ENCODE measurements around the gene RBMX.

RBMX gene

DNA sequence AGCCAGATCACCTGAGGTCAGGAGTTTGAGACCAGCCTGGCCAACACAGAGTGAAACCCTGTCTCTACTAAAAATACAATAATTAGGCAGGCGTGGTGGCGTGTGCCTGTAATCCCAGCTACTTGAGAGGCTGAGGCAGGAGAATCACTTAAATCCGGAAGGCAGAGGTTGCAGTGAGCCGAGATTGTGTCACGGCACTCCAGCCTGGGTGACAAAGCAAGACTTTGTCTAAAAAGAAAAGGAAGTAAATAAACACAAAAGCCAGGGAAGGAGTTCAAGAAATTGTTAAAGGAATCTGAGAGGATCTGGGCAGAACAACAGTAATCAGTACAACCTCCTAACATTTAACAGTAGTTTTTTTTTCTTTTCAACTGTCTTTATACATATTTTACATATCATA is 51.1 kb downstream of the RBMX start:
- no peak for TF ChIP-seq CTCF (IDR thresholded peaks at IDR 0.05; ENCODE audit: control insufficient read depth, extremely low read depth, insufficient read depth)
- no peak overlapping the region for H3K4me3 ChIP-seq (ENCODE audit: low read depth, low read length)
- DNase-seq (ENCODE audit: low read depth) = no peak

GRCh38 chrX:136828830-136829229 is 51.7 kb downstream of the RBMX start:
- DNase-seq (ENCODE audit: low read depth) = no peak
- H3K4me3 ChIP-seq (ENCODE audit: low read depth, low read length) = no peak overlapping the region
- no peak for TF ChIP-seq CTCF (IDR thresholded peaks at IDR 0.05; ENCODE audit: control insufficient read depth, extremely low read depth, insufficient read depth)

GRCh38 chrX:136827026-136827425 is 53.5 kb downstream of the RBMX start:
- no peak for DNase-seq (ENCODE audit: low read depth)
- H3K4me3 ChIP-seq (ENCODE audit: low read depth, low read length) = no peak overlapping the region
- TF ChIP-seq CTCF (IDR thresholded peaks at IDR 0.05; ENCODE audit: control insufficient read depth, extremely low read depth, insufficient read depth) = no peak

DNA sequence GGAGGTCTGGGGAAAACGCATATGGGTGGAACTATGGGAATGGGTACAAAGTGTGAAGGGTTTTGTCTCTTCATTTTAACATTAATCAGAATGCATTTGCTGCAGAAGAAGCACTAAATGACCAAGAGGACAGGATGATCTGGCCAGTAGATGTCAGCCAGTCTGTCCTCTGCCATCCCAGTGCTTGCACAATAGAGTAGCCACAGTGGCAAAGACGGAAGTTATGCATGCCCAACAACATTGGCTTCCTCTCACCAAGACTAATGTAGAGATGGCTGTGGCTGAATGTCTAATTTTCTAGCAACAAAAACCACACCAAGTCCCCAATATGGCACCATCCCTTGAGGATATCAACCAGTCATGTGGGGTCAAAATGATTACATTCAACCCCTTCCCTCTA is 54.8 kb downstream of the RBMX start:
- no peak for DNase-seq (ENCODE audit: low read depth)
- no peak overlapping the region for H3K4me3 ChIP-seq (ENCODE audit: low read depth, low read length)
- no peak for TF ChIP-seq CTCF (IDR thresholded peaks at IDR 0.05; ENCODE audit: control insufficient read depth, extremely low read depth, insufficient read depth)
